K562 (cell line): ENCODE data around the gene WDR93. TPM values are rescaled to one million over a fixed set of nuclear protein-coding genes. Genes with fewer than 3 reads are reported as not detected.

Source experiments
- ATF2 ChIP-seq: sonication (generic); formaldehyde crosslinking; IDR thresholded peaks from 2 replicates; pipeline ENCODE4 v1.8.1; 2022; ENCODE audit warnings: missing genetic modification reagents
- BACH1 ChIP-seq: fragments of 200-800 bp; sonication (Bioruptor generic); IDR thresholded peaks from 2 replicates; pipeline ENCODE4 v1.6.1; 2016; ENCODE audit warnings: missing genetic modification characterization, missing compliant biosample characterization
- CBX3 ChIP-seq, 2 experiments: IDR thresholded peaks; 1 replicate in 1 of 2; 2 replicates in 1 of 2; pipeline ENCODE4 v1.6.1; 2012; ENCODE audit warnings: inconsistent platforms in 2 of 2, low read length in 2 of 2, borderline replicate concordance in 1 of 2, control low read depth in 1 of 2
- CREB1 ChIP-seq, 2 experiments: sonication (generic) in 1 of 2; formaldehyde crosslinking in 1 of 2; IDR thresholded peaks; 2 replicates each; pipeline versions ENCODE4 v1.6.1 to v1.8.0; 2012 to 2022; ENCODE audit warnings: inconsistent platforms in 1 of 2, mild to moderate bottlenecking in 1 of 2, missing genetic modification reagents in 1 of 2, moderate library complexity in 1 of 2
- CREB3 ChIP-seq: fragments of 450-650 bp; conservative IDR thresholded peaks from 2 replicates; pipeline ENCODE4 v1.6.1; 2016; ENCODE audit warnings: missing genetic modification characterization, low read depth, mild to moderate bottlenecking, missing compliant biosample characterization, moderate library complexity
- HSF4 ChIP-seq: fragments of 250-450 bp; sonication (Bioruptor Pico); IDR thresholded peaks from 2 replicates; pipeline ENCODE4 v2.1.2; 2022; ENCODE audit warnings: mild to moderate bottlenecking, moderate library complexity, borderline replicate concordance
- KAT7 ChIP-seq: sonication (generic); formaldehyde crosslinking; IDR thresholded peaks from 2 replicates; pipeline ENCODE4 v1.8.0; 2022; ENCODE audit warnings: missing genetic modification reagents, mild to moderate bottlenecking, borderline replicate concordance
- KLF13 ChIP-seq: fragments of 450-650 bp; IDR thresholded peaks from 2 replicates; pipeline ENCODE4 v1.6.1; 2016; ENCODE audit warnings: missing genetic modification characterization, low read depth, mild to moderate bottlenecking, missing compliant biosample characterization, moderate library complexity, borderline replicate concordance
- MCM7 ChIP-seq, 2 experiments: fragments of 450-650 bp; IDR thresholded peaks; 2 replicates each; pipeline ENCODE4 v1.6.1; 2016 to 2018
- PRMT5 ChIP-seq: sonication (generic); formaldehyde crosslinking; IDR thresholded peaks from 2 replicates; pipeline ENCODE4 v1.5.0; 2020; ENCODE audit warnings: missing genetic modification reagents
- SETDB1 ChIP-seq: IDR thresholded peaks from one replicate; pipeline ENCODE4 v1.6.1; 2012; ENCODE audit warnings: low read length, control low read depth, inconsistent platforms
- SMARCA4 ChIP-seq: fragments of 450-650 bp; IDR thresholded peaks from 2 replicates; pipeline ENCODE4 v1.6.1; 2016
- SP1 ChIP-seq: sonication (generic); formaldehyde crosslinking; IDR thresholded peaks from 2 replicates; pipeline ENCODE4 v1.8.1; 2022; ENCODE audit warnings: mild to moderate bottlenecking, missing genetic modification reagents
- SREBF2 ChIP-seq: sonication (generic); formaldehyde crosslinking; IDR thresholded peaks from 2 replicates; pipeline ENCODE4 v1.4.0; 2020; ENCODE audit warnings: mild to moderate bottlenecking, missing genetic modification reagents
- STAT5A ChIP-seq: IDR thresholded peaks from 2 replicates; pipeline ENCODE4 v1.6.1; 2012; ENCODE audit warnings: low read length, inconsistent platforms, borderline replicate concordance
- TCF3 ChIP-seq: sonication (generic); formaldehyde crosslinking; IDR thresholded peaks from 2 replicates; pipeline ENCODE4 v1.4.0; 2020; ENCODE audit warnings: mild to moderate bottlenecking, missing genetic modification reagents
- TEAD1 ChIP-seq, 2 experiments: fragments of 450-650 bp in 1 of 2; sonication (generic) in 1 of 2; formaldehyde crosslinking; IDR thresholded peaks; 2 replicates each; pipeline versions ENCODE4 v1.4.0 to v1.8.0; 2020 to 2022; ENCODE audit warnings: mild to moderate bottlenecking in 2 of 2, missing genetic modification reagents in 1 of 2
- TFE3 ChIP-seq: fragments of 450-650 bp; formaldehyde crosslinking; IDR thresholded peaks from 2 replicates; pipeline ENCODE4 v1.4.0; 2020; ENCODE audit warnings: mild to moderate bottlenecking, mixed read lengths
- ZBTB26 ChIP-seq: fragments of 450-650 bp; formaldehyde crosslinking; IDR thresholded peaks from 2 replicates; pipeline ENCODE4 v1.4.0; 2022; ENCODE audit warnings: missing genetic modification characterization
- ZNF512 ChIP-seq: IDR thresholded peaks from 2 replicates; pipeline ENCODE4 v1.6.1; 2016; ENCODE audit warnings: missing genetic modification characterization, missing compliant biosample characterization
- ZNF778 ChIP-seq: fragments of 450-650 bp; formaldehyde crosslinking; IDR thresholded peaks from 2 replicates; pipeline ENCODE4 v1.4.0; 2020; ENCODE audit warnings: mild to moderate bottlenecking, moderate library complexity
- polyA plus RNA-seq, 8 experiments: library from polyadenylated mRNA; depleted of rRNA in 4 of 8; stranded (reverse) in 5 of 8; unstranded in 3 of 8; fragments of >200 nt; fragmentation: Nextera tagmentation in 2 of 8; fragmentation: Illumina TruSeq in 1 of 8; extraction: Ambion mirVana in 2 of 8; extraction: Trizol in 1 of 8; gene quantifications; 2 replicates each; pipeline versions ENCODE4 v1.2.1 to v1.2.3, GENCODE V29; 2011 to 2014; ENCODE audit warnings: inconsistent platforms in 1 of 8, missing spikeins in 1 of 8
- total RNA-seq, 7 experiments: library from RNA; depleted of rRNA in 6 of 7; stranded (reverse); fragments of >200 nt in 6 of 7; fragmentation: Illumina TruSeq in 2 of 7; extraction: Trizol in 2 of 7; gene quantifications; 2 replicates each; pipeline versions ENCODE4 v1.2.1 to v1.2.3, GENCODE V29; 2011 to 2021; ENCODE audit warnings: low replicate concordance in 1 of 7

The WDR93 gene
- total and polyA plus RNA-seq, 9 of the 15 experiments (the other 6 are each of a cell fraction or from before 2014, with no cell fraction given), result not detected

GRCh38 chr15:89776274-89777072 lies 85.9 kb downstream of the WDR93 start, which contains the start of gene MESP2 (continued):
- no peak for TF ChIP-seq HSF4
- TF ChIP-seq TCF3 (CRISPR knock-in tag), result no peak
- no peak for TF ChIP-seq PRMT5 (CRISPR knock-in tag)
- TF ChIP-seq SETDB1, result no peak
- TF ChIP-seq ZNF512 (tag), result no peak
- TF ChIP-seq KAT7 (CRISPR knock-in tag), result peak; percentile 85; the same call in 1 of the 2 replicates
- no peak for TF ChIP-seq MCM7 (IDR thresholded peaks at IDR 0.05)
- TF ChIP-seq ZBTB26, result no peak
- TF ChIP-seq ATF2 (CRISPR knock-in tag), result 0 out of 2 replicates have a peak, but pooled peaks have one; percentile 16
- peak in 1 of 2 experiments; percentile 63; a peak in 1 of 3 replicates for TF ChIP-seq CBX3 (IDR thresholded peaks at IDR 0.05; ENCODE audit: borderline replicate concordance in 1 of 2, low read length in 2 of 2)
- no peak for TF ChIP-seq BACH1 (tag)
- TF ChIP-seq SMARCA4, result no peak
- no peak for TF ChIP-seq SP1 (CRISPR knock-in tag)
- no peak for TF ChIP-seq ZNF778 (CRISPR knock-in tag)
- no peak for TF ChIP-seq CREB3
- 0 out of 2 replicates have a peak, but pooled peaks have one; percentile 29 for TF ChIP-seq CREB1 (IDR thresholded peaks at IDR 0.05)
- TF ChIP-seq CREB1 (CRISPR knock-in tag; IDR thresholded peaks at IDR 0.05), result no peak
- TF ChIP-seq TFE3, result no peak
- TF ChIP-seq TEAD1 (CRISPR knock-in tag; IDR thresholded peaks at IDR 0.05), result peak in 1 of 2 experiments; percentile 89; a peak in 2 of 4 replicates
- TF ChIP-seq KLF13 (tag), result no peak
- TF ChIP-seq STAT5A, result no peak
- TF ChIP-seq SREBF2 (CRISPR knock-in tag), result no peak
